Measurements from ENCODE around the gene TOB2.

- no peak for TF ChIP-seq POLR2AphosphoS5 (IDR thresholded peaks at IDR 0.05)
- no peak for TF ChIP-seq CTCF (IDR thresholded peaks at IDR 0.05)
- TF ChIP-seq POLR2A (IDR thresholded peaks at IDR 0.05): no peak
- no peak for TF ChIP-seq EP300 (IDR thresholded peaks at IDR 0.05)
Measured at GRCh38 chr22:41488076-41488475, 41.5 kb upstream of the TOB2 start.
